ENCODE measurements around the gene RTEL1. TPM values are rescaled to one million over a fixed set of nuclear protein-coding genes. Genes with fewer than 3 reads are reported as not detected.

The RTEL1 gene
- total RNA-seq, 1 experiment from 2014 or later = 33.4 TPM

DNA sequence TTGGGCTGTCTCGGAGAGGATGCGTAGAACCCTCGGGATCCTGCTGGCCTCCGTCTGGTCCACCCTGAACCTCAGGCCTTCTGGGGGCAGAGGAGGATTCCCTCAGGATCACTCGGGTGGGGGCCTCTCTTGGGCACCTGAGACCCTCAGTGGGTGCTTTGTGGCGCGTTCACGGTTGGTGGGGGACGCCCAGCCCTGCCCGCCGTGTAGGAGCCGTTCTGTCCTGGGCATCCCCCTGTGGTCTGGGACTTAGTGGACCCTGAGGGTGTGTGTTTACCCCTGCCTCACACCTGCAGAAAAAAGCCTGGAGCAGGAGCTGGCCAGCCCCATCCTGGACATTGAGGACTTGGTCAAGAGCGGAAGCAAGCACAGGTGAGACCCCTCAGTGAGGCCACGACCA lies 7.6 kb downstream of the RTEL1 start:
- no peak overlapping the region for H4K91ac ChIP-seq (ENCODE audit: insufficient read length, low read depth, low read length)
- H3K23ac ChIP-seq (ENCODE audit: insufficient read length, low read depth, low read length) = no peak overlapping the region
- no peak overlapping the region for H3K4me2 ChIP-seq (ENCODE audit: insufficient read depth, insufficient read length, low read length)
- no peaks in the 10 kb centered on the region for H3K9me3 ChIP-seq (ENCODE audit: control insufficient read depth, low read depth, low read length)
- no peak overlapping the region for H2AK5ac ChIP-seq (ENCODE audit: insufficient read length, low read length)
- no peak overlapping the region for H2AFZ ChIP-seq (ENCODE audit: low read length)
- no peak overlapping the region for H3K18ac ChIP-seq (ENCODE audit: insufficient read length, low read depth, low read length)
- H3K9ac ChIP-seq (ENCODE audit: extremely low read depth, insufficient read length, low read length) = no peak overlapping the region
- no peaks in the 10 kb centered on the region for H3K79me1 ChIP-seq (ENCODE audit: insufficient read depth, low read depth, low read length, poor library complexity, severe bottlenecking)
- H2BK20ac ChIP-seq (ENCODE audit: low read depth, low read length, poor library complexity, severe bottlenecking) = no peak overlapping the region
- no peak overlapping the region for H2BK12ac ChIP-seq (ENCODE audit: insufficient read length, low read depth, low read length)
- DNase-seq = no peak
- H4K8ac ChIP-seq (replicated peaks; ENCODE audit: insufficient read length, low read depth, low read length) = no peak overlapping the region
- H3K14ac ChIP-seq (ENCODE audit: insufficient read depth, low read length) = no peak overlapping the region
- H3K27ac ChIP-seq (ENCODE audit: insufficient read length, low read depth, low read length) = no peak overlapping the region
- WGBS (ENCODE audit: extremely low coverage, insufficient read length, low lambda C conversion rate) = no CpG with 5 or more reads among the region's 14 CpGs
- H3K36me3 Mint-ChIP-seq (ENCODE audit: insufficient read depth in 1 of 3, low read depth in 3 of 3) = peaks cover 28 to 55% (median 53%) of the 10 kb centered on the region in 3 experiments
- H3K4me1 Mint-ChIP-seq = peaks cover 0 to 4% of the 10 kb centered on the region in 2 experiments; a peak in 1 of 4 replicates
- H4K5ac ChIP-seq (ENCODE audit: insufficient read length, low read depth, low read length) = no peak overlapping the region
- H3T11ph ChIP-seq (ENCODE audit: low read length) = no peak overlapping the region
- H3K4me1 ChIP-seq (ENCODE audit: insufficient read depth, low read length) = no peaks in the 10 kb centered on the region
- no peak overlapping the region for H2BK120ac ChIP-seq (ENCODE audit: low read depth, low read length, poor library complexity, severe bottlenecking)
- no peaks in the 10 kb centered on the region for H3K27me3 ChIP-seq (ENCODE audit: insufficient read depth, low read length)
- no peaks in the 10 kb centered on the region for H3K23me2 ChIP-seq (ENCODE audit: insufficient read length, low read depth, low read length, poor library complexity, severe bottlenecking)
- no peaks in the 10 kb centered on the region for H3K27me3 Mint-ChIP-seq (ENCODE audit: low read depth)
- H4K20me1 ChIP-seq (ENCODE audit: control insufficient read depth, insufficient read depth, insufficient read length) = no peaks in the 10 kb centered on the region
- no peaks in the 10 kb centered on the region for H3K79me2 ChIP-seq (ENCODE audit: insufficient read depth, low read length)
- no peak overlapping the region for H3K4ac ChIP-seq (ENCODE audit: low read depth, low read length)
- no peak overlapping the region for H2BK15ac ChIP-seq (ENCODE audit: low read depth, low read length)
- H2BK5ac ChIP-seq (ENCODE audit: insufficient read length, low read length) = no peak overlapping the region
- H3K56ac ChIP-seq (ENCODE audit: insufficient read length, low read depth, low read length) = no peak overlapping the region
- no peak overlapping the region for H3K4me3 Mint-ChIP-seq
- no peaks in the 10 kb centered on the region for H3K9me3 Mint-ChIP-seq
- no peak overlapping the region; a peak in 1 of 7 replicates for H3K27ac Mint-ChIP-seq
- TF ChIP-seq, protein P1, sequence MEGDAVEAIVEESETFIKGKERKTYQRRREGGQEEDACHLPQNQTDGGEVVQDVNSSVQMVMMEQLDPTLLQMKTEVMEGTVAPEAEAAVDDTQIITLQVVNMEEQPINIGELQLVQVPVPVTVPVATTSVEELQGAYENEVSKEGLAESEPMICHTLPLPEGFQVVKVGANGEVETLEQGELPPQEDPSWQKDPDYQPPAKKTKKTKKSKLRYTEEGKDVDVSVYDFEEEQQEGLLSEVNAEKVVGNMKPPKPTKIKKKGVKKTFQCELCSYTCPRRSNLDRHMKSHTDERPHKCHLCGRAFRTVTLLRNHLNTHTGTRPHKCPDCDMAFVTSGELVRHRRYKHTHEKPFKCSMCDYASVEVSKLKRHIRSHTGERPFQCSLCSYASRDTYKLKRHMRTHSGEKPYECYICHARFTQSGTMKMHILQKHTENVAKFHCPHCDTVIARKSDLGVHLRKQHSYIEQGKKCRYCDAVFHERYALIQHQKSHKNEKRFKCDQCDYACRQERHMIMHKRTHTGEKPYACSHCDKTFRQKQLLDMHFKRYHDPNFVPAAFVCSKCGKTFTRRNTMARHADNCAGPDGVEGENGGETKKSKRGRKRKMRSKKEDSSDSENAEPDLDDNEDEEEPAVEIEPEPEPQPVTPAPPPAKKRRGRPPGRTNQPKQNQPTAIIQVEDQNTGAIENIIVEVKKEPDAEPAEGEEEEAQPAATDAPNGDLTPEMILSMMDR (conservative IDR thresholded peaks at IDR 0.05) = no peak
